Measurements from ENCODE around the gene GRIK2.

Gene GRIK2

GRCh38 chr6:101400326-101401135 lies 7.0 kb downstream of the GRIK2 start:
- no peak for DNase-seq

DNA sequence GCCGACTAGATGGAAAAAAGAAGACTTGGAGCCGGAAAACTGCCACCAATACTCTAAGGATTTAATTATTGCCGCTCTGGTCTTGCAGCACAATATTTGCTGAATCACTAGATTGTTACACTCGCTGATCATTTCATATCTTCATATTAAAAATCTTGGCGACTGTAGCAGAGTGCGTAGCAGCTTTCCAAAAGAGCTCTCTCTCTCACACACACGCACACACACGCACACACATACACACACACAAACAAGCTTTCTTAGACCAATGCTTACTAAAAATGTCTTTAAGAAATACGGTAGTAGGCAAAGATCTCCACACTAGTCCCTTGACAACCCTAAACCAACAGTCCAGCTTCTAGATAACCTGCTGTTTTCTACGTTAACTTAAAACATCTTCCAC lies 7.7 kb downstream of the GRIK2 start:
- DNase-seq, result no peak

DNA sequence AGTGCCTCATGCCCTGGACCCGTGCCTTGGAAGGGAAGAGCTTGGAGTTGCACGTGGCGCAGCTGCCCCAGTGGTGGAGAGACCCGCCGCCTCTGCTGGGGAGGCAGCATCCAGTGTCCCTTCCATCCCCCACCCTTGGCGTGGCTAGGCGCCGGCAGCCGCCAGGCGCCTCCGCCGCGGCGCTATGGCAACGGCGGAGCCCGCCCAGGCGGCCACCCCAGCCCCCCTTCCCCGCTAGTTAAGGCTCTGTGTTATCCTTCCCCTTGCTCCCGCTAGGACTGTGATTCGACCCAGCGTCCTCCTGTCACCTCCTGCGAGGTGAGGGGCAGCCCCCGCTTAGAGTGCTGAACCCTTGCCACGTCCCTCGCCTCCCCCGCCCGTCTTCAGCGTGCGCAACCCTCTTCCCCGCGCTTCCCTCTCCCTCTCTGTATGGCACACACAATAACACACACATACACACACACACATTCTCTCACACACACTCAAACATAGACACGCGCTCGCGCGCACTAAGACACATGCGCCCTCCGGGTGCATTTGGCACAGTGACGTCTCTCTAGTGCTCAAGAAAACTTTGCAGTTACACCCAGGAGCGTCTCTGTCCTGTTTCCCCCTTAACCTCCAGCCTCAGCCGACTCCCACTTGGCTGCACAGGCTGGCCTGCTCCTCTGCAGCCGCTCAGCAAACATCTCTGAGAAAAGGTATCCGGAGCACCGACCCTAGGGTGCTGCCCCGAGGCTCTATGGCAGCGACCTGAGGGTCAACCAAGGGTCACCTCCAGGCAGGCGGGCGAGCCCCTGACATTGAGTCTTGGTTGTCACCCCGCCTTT lies 8.5 kb downstream of the GRIK2 start:
- DNase-seq, result no peak

DNA sequence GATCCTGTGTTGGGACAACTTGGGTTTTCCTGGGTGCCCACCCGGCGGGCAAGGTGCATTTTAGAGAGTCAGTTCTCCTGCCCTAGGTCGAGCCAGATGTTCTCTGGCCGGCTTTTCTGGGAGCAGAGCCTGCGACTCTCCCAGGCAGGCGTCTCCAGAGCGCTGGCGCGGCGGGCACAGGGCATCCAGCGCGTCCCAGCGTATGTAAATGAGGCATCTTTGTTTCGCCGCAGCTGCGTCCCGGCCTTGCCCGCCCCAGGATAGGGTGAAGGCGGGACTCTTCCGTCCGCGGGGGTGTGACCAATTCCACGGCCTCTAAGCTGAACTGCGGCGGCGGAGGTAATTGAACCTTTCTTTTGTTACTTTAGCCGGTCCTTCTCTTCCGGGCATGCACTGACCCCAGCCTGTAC lies 9.1 kb downstream of the GRIK2 start:
- no peak for DNase-seq

DNA sequence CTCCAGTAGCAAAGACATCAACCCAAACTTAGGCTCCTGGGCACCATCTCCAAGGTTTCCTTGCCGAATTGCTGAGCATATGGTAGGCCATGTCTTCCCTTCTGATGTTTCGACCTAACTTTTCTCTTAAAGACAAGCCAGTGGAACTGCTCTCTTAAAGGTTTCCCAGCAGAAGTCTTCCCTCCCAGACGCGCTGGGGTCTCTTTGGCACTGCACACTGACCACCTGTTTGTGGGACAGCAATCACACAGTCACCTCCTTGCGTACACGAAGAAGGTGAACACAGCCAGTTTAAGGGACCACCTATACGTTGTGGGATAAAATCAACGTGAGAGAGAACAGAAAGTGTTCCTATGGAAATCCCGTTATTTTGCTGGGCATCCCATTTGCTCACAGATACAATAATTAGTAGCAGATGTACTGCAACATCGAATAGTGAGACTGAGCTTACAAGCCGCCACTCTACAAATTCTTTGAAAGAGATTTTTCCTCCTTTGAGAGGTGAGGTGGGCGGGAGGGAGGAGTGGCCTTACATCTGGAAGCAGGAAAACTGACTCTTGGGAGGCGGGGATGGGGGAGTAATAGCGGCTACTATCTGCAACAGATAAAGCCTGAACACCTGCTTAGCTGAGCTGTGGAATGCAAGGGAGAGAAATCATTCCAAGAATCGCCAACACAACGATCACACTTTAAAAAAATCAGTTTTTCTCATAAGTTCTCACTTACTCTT lies 9.9 kb downstream of the GRIK2 start:
- DNase-seq, result no peak

GRCh38 chr6:101404775-101405174 lies 11.3 kb downstream of the GRIK2 start:
- DNase-seq, result no peak

- no peak for DNase-seq
Measured at GRCh38 chr6:101413773-101414172, 20.3 kb downstream of the GRIK2 start.

DNA sequence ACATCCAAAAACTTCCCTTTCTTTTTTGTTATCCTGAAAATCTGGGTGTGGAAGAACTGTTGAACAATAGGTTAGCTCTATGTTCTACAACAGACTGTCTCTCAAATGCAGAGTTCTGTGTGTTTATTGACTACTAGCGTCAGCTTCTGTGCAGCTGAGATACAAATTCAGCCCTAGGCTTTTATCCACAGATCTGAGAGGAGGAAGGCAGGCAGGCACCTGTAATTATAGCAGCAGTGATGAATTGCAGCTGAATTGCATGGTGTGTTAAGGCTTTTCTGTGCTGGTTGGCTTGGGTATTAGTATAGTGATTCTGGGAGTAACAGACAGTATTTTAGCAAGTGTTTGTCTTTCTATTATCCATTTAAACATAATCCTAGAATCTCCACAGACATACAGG lies 24.4 kb downstream of the GRIK2 start:
- DNase-seq, result no peak

GRCh38 chr6:101422251-101422650 lies 28.7 kb downstream of the GRIK2 start:
- no peak for DNase-seq

DNA sequence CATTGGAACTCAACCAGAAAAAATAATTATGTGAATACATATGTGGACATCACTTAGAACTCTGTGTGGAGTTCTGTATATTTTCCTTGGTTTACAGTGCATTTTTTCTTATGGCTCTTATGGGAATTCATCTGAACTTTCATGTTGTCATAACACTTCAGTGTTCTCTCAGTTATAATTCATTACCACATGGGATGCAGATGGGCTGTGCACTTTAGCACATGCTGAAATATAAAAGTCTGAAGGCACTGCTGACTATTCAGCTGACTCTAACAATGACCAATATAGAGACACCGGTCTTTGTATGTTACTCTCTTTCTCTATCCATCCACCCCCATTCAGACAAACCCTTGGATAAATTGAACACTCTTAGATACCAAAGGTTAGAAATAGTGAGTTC lies 29.3 kb downstream of the GRIK2 start:
- no peak for DNase-seq

DNA sequence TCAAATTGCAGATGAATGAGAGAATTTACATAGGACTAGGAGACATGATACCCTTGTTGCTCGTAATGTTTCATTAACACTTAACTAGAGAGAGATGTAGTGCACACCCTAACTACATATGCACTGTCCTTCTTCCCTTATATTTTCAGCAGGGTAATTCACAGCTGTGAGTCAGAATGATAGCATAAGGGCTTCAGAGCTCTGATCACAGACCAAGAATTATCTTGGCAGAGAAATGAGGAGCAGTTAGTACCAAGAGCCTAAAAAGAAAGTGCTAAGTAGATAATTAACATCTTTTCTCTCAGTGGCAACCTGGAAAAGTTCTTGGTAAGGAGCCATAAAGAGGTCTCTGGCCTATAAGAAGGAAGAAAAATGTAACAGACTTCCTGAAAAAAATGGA lies 35.8 kb downstream of the GRIK2 start:
- DNase-seq, result no peak

DNA sequence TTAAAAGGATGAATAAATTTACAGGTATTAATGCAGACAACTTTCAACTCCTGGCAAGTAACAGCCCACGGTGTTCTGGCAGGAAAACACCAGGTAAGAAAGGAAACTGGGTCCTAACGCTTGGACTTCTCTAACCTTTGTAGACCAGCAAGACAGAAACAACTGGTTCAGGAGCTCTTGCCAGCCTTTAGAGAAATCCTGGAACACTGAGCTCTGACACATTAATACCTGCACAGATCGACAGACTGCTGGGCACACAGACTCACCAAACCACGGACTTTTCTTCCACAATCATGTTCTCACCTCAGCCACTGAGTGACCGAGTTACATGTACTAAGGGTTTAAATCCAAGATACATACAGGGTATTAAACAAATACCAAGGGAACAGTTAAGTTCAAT lies 36.3 kb downstream of the GRIK2 start:
- no peak for DNase-seq

DNA sequence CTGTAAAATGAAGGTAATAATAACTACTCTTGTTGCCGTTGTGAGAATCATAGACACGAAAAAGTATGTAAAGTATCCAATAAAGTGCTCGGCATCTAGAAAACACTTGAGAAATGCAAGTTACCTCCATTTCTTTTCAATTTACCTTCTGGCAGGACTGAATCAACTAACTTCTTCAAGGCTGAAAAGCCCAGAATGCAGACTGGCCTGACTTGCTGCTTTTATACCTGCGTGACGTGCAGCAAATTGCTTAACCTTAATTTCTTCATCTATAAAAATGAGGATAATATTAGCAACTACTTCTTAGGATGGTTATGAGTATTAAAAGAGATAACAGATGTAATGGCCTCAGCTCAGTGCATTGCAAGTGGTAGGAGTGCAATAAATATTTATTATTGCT lies 39.6 kb downstream of the GRIK2 start:
- DNase-seq, result no peak

DNA sequence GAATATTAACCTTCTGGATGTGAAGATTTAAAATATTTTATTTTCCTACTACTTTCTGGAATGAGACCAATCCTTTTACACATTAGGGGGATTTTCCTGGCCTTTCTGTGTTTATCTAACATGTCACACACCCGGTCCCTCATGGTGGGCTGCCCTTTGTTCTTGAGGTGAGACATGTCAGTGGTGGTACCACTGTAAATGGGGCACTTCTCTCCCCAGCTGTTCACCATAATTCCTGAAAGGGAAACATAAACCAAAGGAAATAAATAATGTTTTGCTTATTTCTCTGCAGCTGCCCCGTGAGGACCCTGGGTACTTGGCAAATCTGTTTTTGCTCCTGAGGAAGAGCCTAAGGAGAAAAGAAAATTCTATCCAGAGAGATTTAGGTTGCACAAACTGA lies 41.1 kb downstream of the GRIK2 start:
- DNase-seq, result no peak

DNA sequence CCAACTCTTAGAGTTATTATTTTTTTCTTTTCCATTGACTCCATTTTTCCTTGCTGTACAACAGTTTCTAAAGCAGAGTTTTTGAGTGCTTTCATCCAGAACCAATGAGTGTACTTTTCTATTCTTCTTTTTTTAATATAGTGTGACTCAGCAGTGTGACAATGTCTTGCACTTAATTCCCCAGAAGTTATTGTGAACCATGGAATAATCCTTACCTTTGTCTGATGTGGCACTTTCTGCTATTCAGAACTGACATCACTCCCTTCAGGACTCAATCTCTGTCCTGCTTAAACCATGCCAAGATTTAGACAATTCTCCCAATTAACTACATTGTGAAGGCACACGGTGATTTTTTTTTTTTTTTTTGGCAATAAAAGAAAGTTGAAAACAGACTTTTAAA lies 41.5 kb downstream of the GRIK2 start:
- no peak for DNase-seq

- DNase-seq, result no peak
Measured at GRCh38 chr6:101439790-101440189, 46.3 kb downstream of the GRIK2 start.

DNA sequence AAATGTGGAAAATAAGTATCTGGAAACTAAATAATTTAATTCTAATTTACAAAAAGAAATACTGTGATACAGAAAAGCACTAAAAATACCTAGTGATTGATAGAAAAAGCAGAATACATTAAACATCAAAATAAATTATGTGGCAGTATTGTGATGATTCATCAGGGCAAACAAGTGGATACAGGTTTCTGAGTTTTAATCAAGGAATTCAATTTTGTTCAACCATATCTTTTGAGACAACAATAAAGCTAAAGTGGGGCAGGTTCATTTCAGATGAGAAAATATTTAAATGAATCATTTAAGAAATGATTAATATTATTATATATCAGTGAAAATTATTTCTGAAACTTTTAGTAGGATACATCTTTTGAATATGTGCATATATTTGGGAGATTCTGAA lies 49.8 kb downstream of the GRIK2 start:
- no peak for DNase-seq

GRCh38 chr6:101444717-101445116 lies 51.2 kb downstream of the GRIK2 start:
- no peak for DNase-seq

DNA sequence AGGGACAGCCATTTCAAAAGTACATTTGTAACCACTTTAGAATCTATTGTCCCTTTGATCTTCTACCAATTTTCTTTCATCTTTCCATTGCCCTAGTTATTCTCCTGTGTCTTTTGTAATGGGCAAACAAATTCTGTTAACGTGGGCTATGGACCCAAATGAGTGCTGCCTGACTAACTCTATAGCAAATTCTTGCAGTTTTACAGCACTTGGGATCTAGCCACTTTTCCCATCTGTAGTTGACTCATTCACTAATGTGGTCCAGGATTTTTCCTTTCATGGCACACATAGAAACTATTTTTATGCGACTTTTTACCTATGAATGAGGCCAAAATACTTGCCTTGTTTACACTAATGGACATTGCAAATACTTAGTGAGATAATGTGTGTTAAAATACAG lies 52.0 kb downstream of the GRIK2 start:
- no peak for DNase-seq

GRCh38 chr6:101450901-101451300 lies 57.4 kb downstream of the GRIK2 start:
- DNase-seq, result no peak

GRCh38 chr6:101451981-101452380 lies 58.5 kb downstream of the GRIK2 start:
- no peak for DNase-seq

- no peak for DNase-seq
Measured at GRCh38 chr6:101453221-101453620, 59.7 kb downstream of the GRIK2 start.

- DNase-seq, result no peak
Measured at GRCh38 chr6:101454106-101454676, 60.7 kb downstream of the GRIK2 start.
